ENCODE data around the gene PAPLN.

DNA sequence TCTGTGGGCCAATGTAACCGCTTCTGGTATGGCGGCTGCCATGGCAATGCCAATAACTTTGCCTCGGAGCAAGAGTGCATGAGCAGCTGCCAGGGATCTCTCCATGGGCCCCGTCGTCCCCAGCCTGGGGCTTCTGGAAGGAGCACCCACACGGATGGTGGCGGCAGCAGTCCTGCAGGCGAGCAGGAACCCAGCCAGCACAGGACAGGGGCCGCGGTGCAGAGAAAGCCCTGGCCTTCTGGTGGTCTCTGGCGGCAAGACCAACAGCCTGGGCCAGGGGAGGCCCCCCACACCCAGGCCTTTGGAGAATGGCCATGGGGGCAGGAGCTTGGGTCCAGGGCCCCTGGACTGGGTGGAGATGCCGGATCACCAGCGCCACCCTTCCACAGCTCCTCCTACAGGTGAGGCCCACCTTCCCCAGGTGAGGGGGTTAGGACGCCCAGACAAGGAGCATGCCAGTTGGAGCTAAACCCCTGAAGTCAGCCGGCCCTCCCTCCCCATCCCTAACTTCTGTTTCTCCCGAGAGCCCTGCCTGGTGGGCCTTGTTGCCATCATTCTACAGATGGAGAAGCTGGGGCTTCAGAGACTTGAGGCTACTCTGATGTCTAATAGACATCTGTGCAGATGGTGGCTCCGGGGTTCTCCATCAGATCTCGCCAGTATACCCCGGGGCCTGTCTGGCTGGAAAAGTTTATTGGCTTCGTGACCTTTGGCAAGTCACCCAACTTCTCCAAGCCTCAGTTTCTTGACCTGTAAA is 25.3 kb downstream of the PAPLN start:
- no peak for TF ChIP-seq CTCF (IDR thresholded peaks at IDR 0.05)
- TF ChIP-seq POLR2A (IDR thresholded peaks at IDR 0.05), result no peak

All from testis (tissue), 2 donors.